ENCODE results near the gene FUT2.
"Not testable (repeated sequence)": the region's sequence is repeated elsewhere in the genome, so short reads cannot be mapped to it uniquely, and the experiment has no call there.

DNA sequence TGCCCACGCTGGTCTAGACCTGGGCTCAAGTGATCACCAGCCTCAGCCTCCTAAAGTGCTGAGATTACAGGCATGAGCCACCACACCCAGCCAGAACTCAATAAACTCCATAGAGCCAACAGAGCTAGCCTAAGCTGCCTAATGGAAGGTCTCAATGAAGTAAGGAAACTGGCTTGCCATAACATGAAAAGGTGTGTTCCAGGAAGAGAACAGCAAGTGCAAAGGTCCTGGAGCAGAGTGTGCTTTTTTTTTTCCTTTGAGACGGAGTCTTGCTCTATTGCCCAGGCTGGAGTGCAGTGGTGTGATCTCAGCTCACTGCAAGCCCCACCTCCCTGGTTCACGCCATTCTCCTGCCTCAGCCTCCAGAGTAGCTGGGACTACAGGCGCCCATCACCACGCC lies 37.9 kb upstream of the FUT2 start:
- TF ChIP-seq, protein P1, sequence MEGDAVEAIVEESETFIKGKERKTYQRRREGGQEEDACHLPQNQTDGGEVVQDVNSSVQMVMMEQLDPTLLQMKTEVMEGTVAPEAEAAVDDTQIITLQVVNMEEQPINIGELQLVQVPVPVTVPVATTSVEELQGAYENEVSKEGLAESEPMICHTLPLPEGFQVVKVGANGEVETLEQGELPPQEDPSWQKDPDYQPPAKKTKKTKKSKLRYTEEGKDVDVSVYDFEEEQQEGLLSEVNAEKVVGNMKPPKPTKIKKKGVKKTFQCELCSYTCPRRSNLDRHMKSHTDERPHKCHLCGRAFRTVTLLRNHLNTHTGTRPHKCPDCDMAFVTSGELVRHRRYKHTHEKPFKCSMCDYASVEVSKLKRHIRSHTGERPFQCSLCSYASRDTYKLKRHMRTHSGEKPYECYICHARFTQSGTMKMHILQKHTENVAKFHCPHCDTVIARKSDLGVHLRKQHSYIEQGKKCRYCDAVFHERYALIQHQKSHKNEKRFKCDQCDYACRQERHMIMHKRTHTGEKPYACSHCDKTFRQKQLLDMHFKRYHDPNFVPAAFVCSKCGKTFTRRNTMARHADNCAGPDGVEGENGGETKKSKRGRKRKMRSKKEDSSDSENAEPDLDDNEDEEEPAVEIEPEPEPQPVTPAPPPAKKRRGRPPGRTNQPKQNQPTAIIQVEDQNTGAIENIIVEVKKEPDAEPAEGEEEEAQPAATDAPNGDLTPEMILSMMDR (IDR thresholded peaks at IDR 0.05 in 4 of 5, conservative IDR thresholded peaks at IDR 0.05 in 1 of 5) = not testable (repeated sequence)
- not testable (repeated sequence) for TF ChIP-seq POLR2A (IDR thresholded peaks at IDR 0.05)
